Astrocyte of the spinal cord (primary cell): Measurements from ENCODE around the gene SERPINA6.

ENCODE experiments used
- DNase-seq: peaks from one replicate; pipeline ENCODE4 v3.0.0; 2011; ENCODE audit warnings: low read depth, low spot score
- H3K4me3 ChIP-seq: 2 replicates; pipeline ENCODE4 v1.5.1; 2011; ENCODE audit warnings: low read depth, mild to moderate bottlenecking, low read length, moderate library complexity
- in situ Hi-C: cut with HindIII; loops from 2 replicates; pipeline ENCODE4 v1.10.0; 2017; ENCODE audit warnings: low sequenced_read_pairs
- TF ChIP-seq, protein P1 (sequence below): IDR thresholded peaks from 2 replicates; pipeline ENCODE4 v1.5.1; 2012; ENCODE audit warnings: low read depth, mild to moderate bottlenecking, low read length, inconsistent platforms

The SERPINA6 gene

GRCh38 chr14:94362614-94363133 lies 39.5 kb upstream of the SERPINA6 start:
- in situ Hi-C loops, result no loop called here
- TF ChIP-seq, protein P1, sequence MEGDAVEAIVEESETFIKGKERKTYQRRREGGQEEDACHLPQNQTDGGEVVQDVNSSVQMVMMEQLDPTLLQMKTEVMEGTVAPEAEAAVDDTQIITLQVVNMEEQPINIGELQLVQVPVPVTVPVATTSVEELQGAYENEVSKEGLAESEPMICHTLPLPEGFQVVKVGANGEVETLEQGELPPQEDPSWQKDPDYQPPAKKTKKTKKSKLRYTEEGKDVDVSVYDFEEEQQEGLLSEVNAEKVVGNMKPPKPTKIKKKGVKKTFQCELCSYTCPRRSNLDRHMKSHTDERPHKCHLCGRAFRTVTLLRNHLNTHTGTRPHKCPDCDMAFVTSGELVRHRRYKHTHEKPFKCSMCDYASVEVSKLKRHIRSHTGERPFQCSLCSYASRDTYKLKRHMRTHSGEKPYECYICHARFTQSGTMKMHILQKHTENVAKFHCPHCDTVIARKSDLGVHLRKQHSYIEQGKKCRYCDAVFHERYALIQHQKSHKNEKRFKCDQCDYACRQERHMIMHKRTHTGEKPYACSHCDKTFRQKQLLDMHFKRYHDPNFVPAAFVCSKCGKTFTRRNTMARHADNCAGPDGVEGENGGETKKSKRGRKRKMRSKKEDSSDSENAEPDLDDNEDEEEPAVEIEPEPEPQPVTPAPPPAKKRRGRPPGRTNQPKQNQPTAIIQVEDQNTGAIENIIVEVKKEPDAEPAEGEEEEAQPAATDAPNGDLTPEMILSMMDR, result no peak
- no peak for DNase-seq
- no peak overlapping the region for H3K4me3 ChIP-seq

DNA sequence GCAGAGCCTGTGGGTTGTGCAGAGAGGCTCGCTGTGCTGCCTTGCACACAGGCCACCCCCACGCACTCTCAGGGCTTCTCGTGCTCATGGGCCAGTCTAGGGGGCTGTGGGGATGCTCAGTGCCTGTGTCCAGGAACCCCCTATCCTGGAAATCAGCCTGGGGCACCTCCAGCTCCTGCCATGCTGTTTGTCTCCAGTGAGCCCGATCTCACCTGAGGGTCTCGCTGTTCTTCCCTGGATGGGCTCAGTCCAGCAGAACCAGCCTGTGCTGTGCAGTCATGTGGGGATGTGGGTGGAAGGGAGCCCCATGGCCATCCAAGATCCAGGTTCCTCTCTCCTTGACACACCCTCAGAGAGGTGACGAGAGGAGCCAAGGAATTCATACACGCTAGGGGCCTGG lies 38.5 kb upstream of the SERPINA6 start:
- TF ChIP-seq, protein P1, result no peak
- in situ Hi-C loops, result no loop called here
- no peak for DNase-seq
- no peak overlapping the region for H3K4me3 ChIP-seq

- no peak for DNase-seq
- in situ Hi-C loops, result no loop called here
- TF ChIP-seq, protein P1, result no peak
- no peak overlapping the region for H3K4me3 ChIP-seq
These were observed 37.9 kb upstream of the SERPINA6 start for GRCh38 chr14:94360945-94361565.

GRCh38 chr14:94357166-94357565 lies 34.0 kb upstream of the SERPINA6 start:
- H3K4me3 ChIP-seq, result no peak overlapping the region
- no peak for DNase-seq
- TF ChIP-seq, protein P1, result no peak
- in situ Hi-C loops, result no loop called here

DNA sequence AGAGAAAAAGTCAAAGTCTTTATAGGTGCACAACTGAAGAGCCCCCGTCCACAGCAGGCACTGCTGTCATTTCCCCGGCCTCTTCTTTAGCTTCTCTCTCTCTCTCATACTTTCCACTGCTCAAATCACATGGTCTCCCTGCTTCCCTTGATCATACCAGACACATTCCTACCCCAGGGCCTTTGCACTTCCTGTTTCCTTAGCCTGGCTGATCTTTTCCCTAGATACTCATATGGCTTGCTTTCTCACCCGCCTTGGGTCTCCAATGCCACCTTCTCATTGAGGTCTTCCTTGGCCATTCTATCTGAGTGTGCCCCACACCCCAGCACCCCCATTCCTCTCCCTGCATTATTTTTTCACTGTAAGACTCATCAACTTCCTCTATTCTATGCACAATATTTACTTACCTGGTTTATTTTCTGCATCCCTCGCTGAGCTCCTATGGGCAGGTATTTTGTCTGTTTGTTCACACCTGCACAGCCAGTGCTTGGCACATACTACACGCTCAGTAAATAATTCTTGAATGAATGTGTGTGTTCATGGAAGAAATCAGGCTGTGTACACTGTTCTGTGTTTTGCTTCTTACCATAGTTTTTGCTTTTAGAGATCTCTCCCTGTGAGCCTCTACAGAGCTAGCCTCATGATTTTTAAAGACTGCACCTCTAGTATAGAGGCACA lies 33.4 kb upstream of the SERPINA6 start:
- no peak overlapping the region for H3K4me3 ChIP-seq
- TF ChIP-seq, protein P1, result no peak
- DNase-seq, result no peak
- in situ Hi-C loops, result no loop called here

GRCh38 chr14:94355191-94355794 lies 32.2 kb upstream of the SERPINA6 start:
- DNase-seq, result peak; percentile 56
- H3K4me3 ChIP-seq, result no peak overlapping the region
- TF ChIP-seq, protein P1, result peak; percentile 62
- in situ Hi-C loops, result no loop called here
